IMR-90 (cell line): Measurements from ENCODE around the gene APLF. TPM values are rescaled to one million over a fixed set of nuclear protein-coding genes. Genes with fewer than 3 reads are reported as not detected.

Experiments
- ATAC-seq: fragments of 200-7000 bp; cut with Tn5 transposase; 2 replicates; pipeline ENCODE4 v1.9.1; 2020; ENCODE audit warnings: low read depth, mild to moderate bottlenecking, moderate library complexity
- BruUV-seq: library from RNA; stranded (reverse); fragments of 400-500 nt; replicated peaks from 2 replicates; lab custom pipeline; 2021; lab: Mats Ljungman, UMichigan
- CTCF ChIA-PET: fragments of 300-600 bp; formaldehyde crosslinking; extraction: SDS; loops from one replicate; lab custom pipeline; 2021; ENCODE audit warnings: antibody characterized with exemption; lab: Yijun Ruan, JAX
- POLR2A ChIA-PET: fragments of 300-600 bp; sonication (Branson Sonifier 250); formaldehyde crosslinking; loops from one replicate; lab custom pipeline; 2022; ENCODE audit warnings: antibody characterized with exemption; ENCODE audit not compliant: unreplicated experiment; lab: Charles Lee
- DNase-seq: peaks from one replicate; pipeline ENCODE4 v3.0.0; 2013
- H2AFZ ChIP-seq: replicated peaks from 2 replicates; pipeline ENCODE3; 2013; ENCODE audit warnings: low read length, mild to moderate bottlenecking; ENCODE audit not compliant: poor library complexity
- H2AK5ac ChIP-seq: 2 replicates; pipeline ENCODE4 v1.6.1; 2013; ENCODE audit warnings: low read depth, low read length, inconsistent platforms
- H2AK9ac ChIP-seq: replicated peaks from 2 replicates; pipeline ENCODE3; 2013; ENCODE audit warnings: mild to moderate bottlenecking, low read depth, low read length, moderate library complexity; ENCODE audit not compliant: poor library complexity
- H2BK120ac ChIP-seq: 2 replicates; pipeline ENCODE4 v1.6.1; 2013; ENCODE audit warnings: low read depth, low read length, inconsistent platforms
- H2BK15ac ChIP-seq: 3 replicates; pipeline ENCODE4 v1.6.1; 2013; ENCODE audit warnings: low read depth, low read length, inconsistent platforms
- H2BK20ac ChIP-seq: 2 replicates; pipeline ENCODE4 v1.6.1; 2013; ENCODE audit warnings: low read depth, mild to moderate bottlenecking, inconsistent platforms, low read length, moderate library complexity
- H2BK5ac ChIP-seq: 2 replicates; pipeline ENCODE4 v1.6.1; 2013; ENCODE audit warnings: mild to moderate bottlenecking, low read depth, low read length, inconsistent platforms; ENCODE audit not compliant: poor library complexity, severe bottlenecking
- H3K14ac ChIP-seq: replicated peaks from 2 replicates; pipeline ENCODE4 v1.6.1; 2013; ENCODE audit warnings: low read depth, low read length, inconsistent platforms
- H3K18ac ChIP-seq: 2 replicates; pipeline ENCODE4 v1.6.1; 2013; ENCODE audit warnings: low read depth, low read length, control low read depth
- H3K23ac ChIP-seq: 2 replicates; pipeline ENCODE4 v1.6.1; 2013; ENCODE audit warnings: low read depth, low read length, inconsistent platforms
- H3K27ac ChIP-seq: 2 replicates; pipeline ENCODE4 v1.5.1; 2013; ENCODE audit warnings: mild to moderate bottlenecking, control low read depth, low read length; ENCODE audit not compliant: insufficient read depth
- H3K27me3 ChIP-seq: 2 replicates; pipeline ENCODE4 v1.6.1; 2013; ENCODE audit warnings: low read length; ENCODE audit not compliant: control insufficient read depth, insufficient read depth
- H3K36me3 ChIP-seq: 2 replicates; pipeline ENCODE4 v1.6.1; 2013; ENCODE audit warnings: low read length, mixed read lengths; ENCODE audit not compliant: control insufficient read depth, insufficient read depth
- H3K4ac ChIP-seq: 2 replicates; pipeline ENCODE4 v1.6.1; 2013; ENCODE audit warnings: low read depth, low read length, inconsistent platforms
- H3K4me1 ChIP-seq: 2 replicates; pipeline ENCODE4 v1.6.1; 2013; ENCODE audit warnings: low read length, mixed read lengths; ENCODE audit not compliant: control insufficient read depth, insufficient read depth
- H3K4me2 ChIP-seq: 2 replicates; pipeline ENCODE4 v1.6.1; 2013; ENCODE audit warnings: low read depth, mild to moderate bottlenecking, control low read depth, low read length, moderate library complexity
- H3K4me3 ChIP-seq: 2 replicates; pipeline ENCODE4 v1.5.1; 2013; ENCODE audit warnings: low read depth, mild to moderate bottlenecking, control low read depth, low read length, moderate library complexity; ENCODE audit not compliant: insufficient read depth
- H3K56ac ChIP-seq: 2 replicates; pipeline ENCODE4 v1.6.1; 2013; ENCODE audit warnings: low read length, inconsistent platforms; ENCODE audit not compliant: insufficient read depth; ENCODE audit errors: extremely low read depth
- H3K79me1 ChIP-seq, 2 experiments: 2 replicates each; pipeline ENCODE4 v1.6.1; 2013; ENCODE audit warnings: low read length in 2 of 2, inconsistent platforms in 1 of 2, low read depth in 1 of 2
- H3K9ac ChIP-seq: 2 replicates; pipeline ENCODE4 v1.6.1; 2013; ENCODE audit warnings: low read depth, low read length, control low read depth
- H3K9me1 ChIP-seq: 2 replicates; pipeline ENCODE4 v1.6.1; 2013; ENCODE audit warnings: low read length, inconsistent platforms; ENCODE audit not compliant: insufficient read depth
- H3K9me3 ChIP-seq: 2 replicates; pipeline ENCODE4 v1.6.1; 2013; ENCODE audit warnings: low read length; ENCODE audit not compliant: control insufficient read depth, insufficient read depth
- H4K20me1 ChIP-seq: 2 replicates; pipeline ENCODE4 v1.6.1; 2013; ENCODE audit warnings: low read length, inconsistent platforms; ENCODE audit not compliant: insufficient read depth
- H4K5ac ChIP-seq: 2 replicates; pipeline ENCODE4 v1.6.1; 2013; ENCODE audit warnings: mild to moderate bottlenecking, low read depth, low read length, control low read depth
- H4K8ac ChIP-seq, 2 experiments: 2 replicates each; pipeline ENCODE4 v1.6.1; 2013; ENCODE audit warnings: low read depth in 2 of 2, low read length in 2 of 2, control low read depth in 1 of 2, inconsistent platforms in 1 of 2
- H4K91ac ChIP-seq: 2 replicates; pipeline ENCODE4 v1.6.1; 2013; ENCODE audit warnings: low read depth, low read length, inconsistent platforms; ENCODE audit not compliant: insufficient read depth
- BHLHE40 ChIP-seq: fragments of 150-350 bp; IDR thresholded peaks from 2 replicates; pipeline ENCODE4 v1.6.1; 2016; ENCODE audit warnings: mild to moderate bottlenecking, low read depth, low read length
- CEBPB ChIP-seq: IDR thresholded peaks from 2 replicates; pipeline ENCODE4 v1.6.1; 2012; ENCODE audit warnings: low read depth, low read length, improper control_type of control experiment
- CHD1 ChIP-seq: IDR thresholded peaks from 2 replicates; pipeline ENCODE4 v1.6.1; 2012; ENCODE audit warnings: low read depth, low read length, improper control_type of control experiment
- FOS ChIP-seq: fragments of 150-350 bp; IDR thresholded peaks from 2 replicates; pipeline ENCODE4 v1.6.1; 2016; ENCODE audit warnings: low read depth, low read length
- MAFK ChIP-seq: IDR thresholded peaks from 2 replicates; pipeline ENCODE4 v1.6.1; 2012; ENCODE audit warnings: low read depth, low read length, improper control_type of control experiment
- MAZ ChIP-seq: IDR thresholded peaks from 2 replicates; pipeline ENCODE4 v1.6.1; 2012; ENCODE audit warnings: low read depth, mild to moderate bottlenecking, low read length, improper control_type of control experiment, moderate library complexity, borderline replicate concordance
- MXI1 ChIP-seq: IDR thresholded peaks from 2 replicates; pipeline ENCODE4 v1.6.1; 2012; ENCODE audit warnings: low read depth, mild to moderate bottlenecking, low read length, moderate library complexity, borderline replicate concordance
- NFE2L2 ChIP-seq: fragments of 150-350 bp; IDR thresholded peaks from 2 replicates; pipeline ENCODE4 v1.6.1; 2016; ENCODE audit warnings: low read depth, mild to moderate bottlenecking, low read length
- POLR2A ChIP-seq: IDR thresholded peaks from 2 replicates; pipeline ENCODE4 v1.6.1; 2012; ENCODE audit warnings: mild to moderate bottlenecking, low read depth, low read length
- RAD21 ChIP-seq: IDR thresholded peaks from 2 replicates; pipeline ENCODE4 v1.6.1; 2012; ENCODE audit warnings: low read length, improper control_type of control experiment
- RCOR1 ChIP-seq: IDR thresholded peaks from 2 replicates; pipeline ENCODE4 v1.6.1; 2012; ENCODE audit warnings: mild to moderate bottlenecking, low read length, improper control_type of control experiment; ENCODE audit not compliant: insufficient replicate concordance
- RFX5 ChIP-seq: IDR thresholded peaks from 2 replicates; pipeline ENCODE4 v1.8.0; 2012; ENCODE audit warnings: low read depth, mild to moderate bottlenecking, low read length, moderate library complexity
- SMC3 ChIP-seq: fragments of 150-350 bp; IDR thresholded peaks from 2 replicates; pipeline ENCODE4 v1.6.1; 2016; ENCODE audit warnings: low read depth, mild to moderate bottlenecking, antibody characterized with exemption, low read length, moderate library complexity
- USF2 ChIP-seq: fragments of 150-350 bp; IDR thresholded peaks from 2 replicates; pipeline ENCODE4 v1.6.1; 2017; ENCODE audit warnings: mild to moderate bottlenecking, antibody characterized with exemption, low read length, low read depth
- WGBS, 2 experiments: methylation state at CpG; one replicate each; pipeline versions ENCODE4 v1.1.5 to v1.1.7; 2013; ENCODE audit warnings: missing lambda C conversion rate in 2 of 2; ENCODE audit not compliant: insufficient read length in 1 of 2; ENCODE audit errors: extremely low coverage in 2 of 2; 5-methylcytosine and 5-hydroxymethylcytosine counted together
- dilution Hi-C: fragments of 300-500 bp; cut with HindIII; formaldehyde crosslinking; loops from one replicate; pipeline ENCODE4 v1.14.3; 2018; ENCODE audit warnings: low sequenced_read_pairs; ENCODE audit not compliant: unreplicated experiment
- in situ Hi-C: fragments of 300-500 bp; cut with MboI; formaldehyde crosslinking; loops from 3 replicates; pipeline ENCODE4 v1.14.3; 2019; ENCODE audit warnings: low sequenced_read_pairs, inconsistent platforms, mixed read lengths
- intact Hi-C: fragments of 100-400 bp; cut with micrococcal nuclease; formaldehyde crosslinking; loops from 2 replicates; pipeline ENCODE4 v1.10.0; 2022
- polyA plus RNA-seq, 3 experiments: library from polyadenylated mRNA; depleted of rRNA; stranded (reverse); fragments of >200 nt; gene quantifications; 2 replicates each; pipeline ENCODE4 v1.2.3, GENCODE V29; 2012; ENCODE audit warnings: low replicate concordance in 1 of 3
- total RNA-seq: library from RNA; depleted of rRNA; stranded (reverse); fragments of >200 nt; gene quantifications from 2 replicates; pipeline ENCODE4 v1.2.3, GENCODE V29; 2012
- TF ChIP-seq, protein P1 (sequence below): fragments of 150-350 bp; IDR thresholded peaks from 2 replicates; pipeline ENCODE4 v1.6.1; 2016; ENCODE audit warnings: low read depth, mild to moderate bottlenecking, low read length, moderate library complexity, borderline replicate concordance
- TF ChIP-seq, protein P2 (sequence below): conservative IDR thresholded peaks from 2 replicates; pipeline ENCODE4 v1.5.1; 2012; ENCODE audit warnings: mild to moderate bottlenecking, low read depth, low read length, improper control_type of control experiment

Gene APLF
- total and polyA plus RNA-seq, 2 of the 4 experiments (the other 2 are of a cell fraction), result 1.5 to 2.3 TPM

GRCh38 chr2:68489282-68489681 is 21.9 kb downstream of the APLF start:
- intact Hi-C loops (no loop called here), dilution Hi-C loops (no loop called here), in situ Hi-C loops (loop anchor here (25.0 kb wide), 1 partner anchor 98 kb away; no protein-coding TSS in a partner anchor)
- BruUV-seq, result no TSS peak
- Histone ChIP-seq H3K9ac (no peak overlapping the region), H4K20me1 (no peaks in the 10 kb centered on the region), H2AFZ (no peak overlapping the region), H2BK20ac (no peak overlapping the region), H3K4me3 (no peak overlapping the region), H3K79me1 (no peaks in the 10 kb centered on the region), H3K27ac (no peak overlapping the region), H3K4me2 (no peak overlapping the region), H3K36me3 (no peaks in the 10 kb centered on the region), H3K9me3 (no peaks in the 10 kb centered on the region), H2AK9ac (no peak overlapping the region), H3K9me1 (no peaks in the 10 kb centered on the region), H3K18ac (no peak overlapping the region), H2BK120ac (no peak overlapping the region), H4K8ac (no peak overlapping the region), H4K91ac (no peak overlapping the region), H2AK5ac (no peak overlapping the region), H2BK15ac (no peak overlapping the region), H3K4me1 (0 out of 2 replicates have a peak, but pooled peaks cover 2% of the 10 kb centered on the region), H3K4ac (no peak overlapping the region), H3K23ac (no peak overlapping the region), H3K14ac (no peak overlapping the region), H2BK5ac (no peak overlapping the region), H3K27me3 (no peaks in the 10 kb centered on the region), H3K56ac (no peak overlapping the region), H4K5ac (no peak overlapping the region)
- CTCF ChIA-PET, result interaction anchor here (0.7 to 2.3 kb wide), 2 partner anchors 9 to 429 kb away, joined by 4 to 10 read pairs; no protein-coding TSS in a partner anchor
- TF ChIP-seq RAD21 (no peak), FOS (no peak), CEBPB (no peak), RFX5 (no peak), POLR2A (no peak), MXI1 (no peak), NFE2L2 (no peak), MAFK (no peak), SMC3 (no peak), MAZ (no peak), RCOR1 (no peak), CHD1 (no peak), USF2 (no peak), BHLHE40 (no peak)
- TF ChIP-seq, protein P1, sequence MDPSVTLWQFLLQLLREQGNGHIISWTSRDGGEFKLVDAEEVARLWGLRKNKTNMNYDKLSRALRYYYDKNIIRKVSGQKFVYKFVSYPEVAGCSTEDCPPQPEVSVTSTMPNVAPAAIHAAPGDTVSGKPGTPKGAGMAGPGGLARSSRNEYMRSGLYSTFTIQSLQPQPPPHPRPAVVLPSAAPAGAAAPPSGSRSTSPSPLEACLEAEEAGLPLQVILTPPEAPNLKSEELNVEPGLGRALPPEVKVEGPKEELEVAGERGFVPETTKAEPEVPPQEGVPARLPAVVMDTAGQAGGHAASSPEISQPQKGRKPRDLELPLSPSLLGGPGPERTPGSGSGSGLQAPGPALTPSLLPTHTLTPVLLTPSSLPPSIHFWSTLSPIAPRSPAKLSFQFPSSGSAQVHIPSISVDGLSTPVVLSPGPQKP, result no peak
- TF ChIP-seq, protein P2, sequence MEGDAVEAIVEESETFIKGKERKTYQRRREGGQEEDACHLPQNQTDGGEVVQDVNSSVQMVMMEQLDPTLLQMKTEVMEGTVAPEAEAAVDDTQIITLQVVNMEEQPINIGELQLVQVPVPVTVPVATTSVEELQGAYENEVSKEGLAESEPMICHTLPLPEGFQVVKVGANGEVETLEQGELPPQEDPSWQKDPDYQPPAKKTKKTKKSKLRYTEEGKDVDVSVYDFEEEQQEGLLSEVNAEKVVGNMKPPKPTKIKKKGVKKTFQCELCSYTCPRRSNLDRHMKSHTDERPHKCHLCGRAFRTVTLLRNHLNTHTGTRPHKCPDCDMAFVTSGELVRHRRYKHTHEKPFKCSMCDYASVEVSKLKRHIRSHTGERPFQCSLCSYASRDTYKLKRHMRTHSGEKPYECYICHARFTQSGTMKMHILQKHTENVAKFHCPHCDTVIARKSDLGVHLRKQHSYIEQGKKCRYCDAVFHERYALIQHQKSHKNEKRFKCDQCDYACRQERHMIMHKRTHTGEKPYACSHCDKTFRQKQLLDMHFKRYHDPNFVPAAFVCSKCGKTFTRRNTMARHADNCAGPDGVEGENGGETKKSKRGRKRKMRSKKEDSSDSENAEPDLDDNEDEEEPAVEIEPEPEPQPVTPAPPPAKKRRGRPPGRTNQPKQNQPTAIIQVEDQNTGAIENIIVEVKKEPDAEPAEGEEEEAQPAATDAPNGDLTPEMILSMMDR, result no peak
- no CpG with 5 or more reads among the region's 1 CpG for WGBS, 2 experiments
- POLR2A ChIA-PET, result no interaction called here
- ATAC-seq (no peak), DNase-seq (no peak)
